Measurements from ENCODE around the gene RNF7.
A peak's percentile ranks its signal among the peaks of the same experiment; 100 is the strongest.
"Not testable (repeated sequence)": the region's sequence is repeated elsewhere in the genome, so short reads cannot be mapped to it uniquely, and the experiment has no call there.

Gene RNF7

DNA sequence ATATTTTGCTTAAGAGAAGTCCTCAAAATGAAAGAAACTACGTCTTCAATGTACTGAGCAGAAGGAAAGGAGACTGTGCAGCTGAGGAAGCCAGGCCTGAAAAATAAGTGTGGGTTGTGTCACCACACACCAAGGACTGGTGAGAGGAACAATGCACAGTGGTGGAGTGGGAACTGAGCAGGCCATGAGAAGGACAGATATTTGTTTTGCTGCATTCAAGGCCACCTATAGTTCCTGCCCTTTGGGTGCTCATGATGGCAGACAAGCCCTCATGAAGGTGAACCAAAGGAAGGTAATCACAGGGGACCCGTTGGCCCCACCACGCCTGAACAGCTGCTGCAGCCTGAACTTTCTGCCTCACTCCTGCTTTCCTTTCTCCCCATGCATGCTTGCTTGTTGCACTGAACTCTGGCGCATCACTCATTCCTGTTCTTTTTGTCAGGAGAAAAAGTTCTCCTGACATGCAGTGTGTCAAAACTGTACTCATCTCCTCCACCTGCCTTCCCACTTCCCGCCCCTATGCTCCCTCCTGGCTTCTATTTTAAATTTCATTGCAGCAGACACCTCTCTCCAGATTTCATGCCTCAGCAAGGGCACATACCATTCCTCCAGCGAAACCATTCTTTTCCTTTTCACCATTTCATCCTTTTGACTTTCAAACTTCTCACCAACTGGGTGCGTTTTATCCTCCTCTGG lies 2.2 kb upstream of the RNF7 start:
- no peak for DNase-seq (ENCODE audit: low read depth in 2 of 2)

DNA sequence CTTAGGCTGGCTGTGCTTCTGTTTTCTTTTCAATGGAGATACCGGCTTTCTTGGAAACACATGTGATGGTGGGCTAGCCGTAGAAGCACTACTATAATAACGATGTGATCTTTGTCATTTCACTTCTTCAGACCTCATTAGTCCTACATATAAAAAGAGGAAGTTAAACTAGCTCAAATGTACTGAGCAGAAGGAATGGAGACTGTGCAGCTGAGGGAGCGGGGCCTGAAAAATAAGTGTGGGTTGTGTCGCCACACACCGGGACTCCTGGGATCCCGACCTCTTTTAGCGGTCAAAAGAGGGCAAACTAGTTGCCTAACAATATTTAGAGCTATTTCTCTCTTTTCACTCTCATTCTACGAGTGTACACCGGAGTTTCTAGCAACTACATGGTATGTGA lies 1.0 kb upstream of the RNF7 start:
- DNase-seq (ENCODE audit: low read depth in 2 of 2), result no peak

DNA sequence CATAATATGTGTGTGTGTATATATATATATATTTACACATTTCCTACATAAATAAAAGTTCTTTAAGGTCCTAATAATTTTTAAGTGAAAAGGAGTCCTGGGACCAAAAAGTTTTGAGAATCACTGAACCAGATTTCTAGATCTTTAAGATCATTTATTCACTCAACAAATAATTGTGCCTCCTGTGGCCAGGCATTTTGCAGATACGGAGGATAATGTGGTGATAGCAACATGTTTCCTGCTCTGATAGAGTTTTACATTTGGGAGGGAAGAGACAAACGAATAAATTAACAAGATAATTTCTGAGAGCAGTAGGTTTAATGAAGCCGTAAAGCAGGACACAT lies 448 bp upstream of the RNF7 start:
- DNase-seq (ENCODE audit: low read depth in 2 of 2), result no peak

DNA sequence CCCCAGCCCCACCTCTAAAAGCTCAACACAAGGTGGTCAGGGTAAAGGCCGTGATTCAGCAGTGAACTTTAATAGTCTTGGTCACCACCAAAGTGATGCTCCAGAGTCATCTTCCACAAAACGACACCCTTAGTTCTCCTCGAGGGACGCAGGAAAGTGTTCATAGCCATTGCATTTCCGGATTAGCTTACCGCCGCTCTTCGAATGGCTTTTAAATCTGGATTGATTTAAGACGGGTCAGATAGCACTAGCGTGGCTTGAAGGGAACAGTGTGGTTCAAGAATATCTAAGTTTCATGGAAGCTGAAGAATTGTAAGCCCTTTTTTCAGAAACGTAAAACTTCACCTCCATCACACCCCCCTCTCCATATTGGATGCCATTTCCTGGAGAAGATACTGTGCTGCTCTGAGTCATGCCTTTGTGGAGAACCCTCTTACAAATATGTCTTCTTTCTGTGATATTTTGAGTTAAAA lies 829 bp downstream of the RNF7 start:
- DNase-seq (ENCODE audit: low read depth in 2 of 2), result peak in 1 of 2 donors; percentile 6

DNA sequence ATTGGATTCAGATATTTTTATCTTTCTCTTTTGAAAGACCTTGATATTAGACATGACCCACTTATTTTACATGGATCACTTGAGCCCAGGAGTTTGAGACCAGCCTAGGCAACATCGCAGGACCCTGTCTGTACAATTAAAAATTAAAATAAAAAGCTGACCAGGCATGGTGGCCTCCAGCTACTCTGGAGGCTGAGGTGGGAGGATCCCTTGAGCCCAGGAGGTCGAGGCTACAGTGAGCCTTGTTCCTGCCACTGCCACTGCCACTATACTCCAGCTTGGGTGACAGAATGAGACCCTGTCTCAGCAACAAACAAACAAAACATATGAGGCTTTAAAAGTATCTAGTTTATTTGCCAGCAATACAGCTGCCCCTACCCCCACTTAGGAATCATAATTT lies 1.6 kb downstream of the RNF7 start:
- no peak for DNase-seq (ENCODE audit: low read depth in 2 of 2)

DNA sequence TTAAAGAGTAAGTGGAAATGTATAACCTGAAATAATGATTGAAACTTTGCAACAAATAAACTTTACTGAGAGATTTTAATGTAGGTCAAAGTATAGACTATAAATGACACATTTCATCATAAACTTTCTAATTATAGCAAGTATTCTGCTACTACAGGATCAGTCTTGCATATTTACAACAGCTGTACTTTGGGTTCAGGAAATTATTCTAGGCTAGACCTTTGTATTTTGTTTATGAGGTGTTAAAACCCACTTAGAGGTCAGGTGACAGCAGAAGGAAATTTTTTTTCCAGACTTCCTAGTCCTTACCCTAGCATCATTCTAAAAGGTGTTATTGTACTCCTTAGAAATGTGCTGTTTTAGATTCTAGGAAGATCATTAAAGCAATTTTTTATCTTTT lies 2.3 kb downstream of the RNF7 start:
- no peak for DNase-seq (ENCODE audit: low read depth in 2 of 2)

DNA sequence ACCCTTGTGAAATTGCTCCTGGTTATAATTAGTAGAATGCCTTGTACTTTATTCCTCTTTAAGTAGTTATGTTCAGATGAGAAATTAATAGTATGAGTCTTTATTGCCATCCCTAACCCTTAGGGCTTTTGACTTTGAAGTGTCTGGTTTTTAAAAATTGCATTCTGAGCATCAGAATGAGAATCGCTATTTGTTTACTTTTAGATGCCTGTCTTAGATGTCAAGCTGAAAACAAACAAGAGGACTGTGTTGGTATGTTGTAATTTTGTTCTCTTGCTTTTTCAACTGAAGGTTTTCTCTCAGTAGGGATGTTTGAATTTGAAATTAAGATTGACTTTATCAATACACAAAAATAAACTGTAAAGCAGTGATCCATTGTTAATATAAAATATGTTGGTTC lies 5.2 kb downstream of the RNF7 start:
- DNase-seq (ENCODE audit: low read depth in 2 of 2), result no peak

DNA sequence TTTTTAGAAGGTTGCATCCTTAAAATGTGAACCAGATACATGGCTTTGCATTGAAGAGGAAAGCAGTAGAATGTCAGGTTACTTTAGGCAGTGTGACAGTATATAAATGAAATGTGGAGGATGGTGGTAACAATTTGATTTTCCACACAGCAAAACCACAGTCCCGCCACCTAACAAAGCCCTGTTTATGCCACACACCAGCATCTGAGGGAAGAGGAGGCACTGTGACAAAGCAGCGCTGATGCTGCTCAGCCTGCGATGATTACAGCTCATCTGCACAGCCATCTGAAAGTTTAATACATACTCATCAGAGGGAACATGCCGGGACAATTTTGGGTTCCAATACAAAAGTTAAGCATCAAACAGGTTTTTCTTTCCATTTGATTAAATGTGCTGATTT lies 8.9 kb downstream of the RNF7 start:
- no peak for DNase-seq (ENCODE audit: low read depth in 2 of 2)

DNA sequence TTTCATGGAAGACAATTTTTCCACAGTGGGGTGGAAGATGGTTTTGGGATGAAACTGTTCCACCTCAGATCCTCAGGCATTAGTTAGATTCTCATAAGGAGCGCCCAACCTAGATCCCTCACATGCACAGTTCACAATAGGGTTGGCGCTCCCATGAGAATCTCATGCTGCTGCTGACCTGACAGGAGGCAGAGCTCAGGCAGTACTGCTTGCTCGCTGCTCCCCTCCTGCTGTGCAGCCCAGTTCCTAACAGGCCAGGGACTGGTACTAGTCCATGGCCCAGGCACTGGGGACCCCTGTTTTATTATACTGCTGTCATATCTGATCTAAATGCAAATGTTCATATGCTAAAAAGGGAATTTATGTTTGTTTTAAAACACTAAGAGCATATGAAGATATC lies 15.3 kb downstream of the RNF7 start:
- no peak for DNase-seq (ENCODE audit: low read depth in 2 of 2)

DNA sequence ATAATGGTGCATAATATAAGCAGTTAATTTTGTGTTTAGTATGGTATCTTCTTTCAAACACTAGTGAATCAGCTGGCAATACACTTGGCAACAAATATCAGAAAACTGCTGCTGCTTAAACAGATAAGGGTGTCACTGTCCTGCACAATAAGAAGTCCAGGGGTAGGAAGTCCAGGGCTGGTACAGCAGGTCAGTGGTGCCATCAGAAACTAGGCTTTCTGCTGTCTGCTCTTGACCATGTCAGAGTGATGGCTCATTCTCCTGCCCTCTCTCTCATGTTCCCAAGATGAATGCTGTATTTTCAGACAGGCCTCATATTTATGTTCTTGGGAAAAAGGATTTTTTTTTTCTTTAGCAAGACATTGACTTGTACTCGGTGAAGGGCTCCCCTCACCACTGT lies 15.9 kb downstream of the RNF7 start:
- DNase-seq (ENCODE audit: low read depth in 2 of 2), result no peak

DNA sequence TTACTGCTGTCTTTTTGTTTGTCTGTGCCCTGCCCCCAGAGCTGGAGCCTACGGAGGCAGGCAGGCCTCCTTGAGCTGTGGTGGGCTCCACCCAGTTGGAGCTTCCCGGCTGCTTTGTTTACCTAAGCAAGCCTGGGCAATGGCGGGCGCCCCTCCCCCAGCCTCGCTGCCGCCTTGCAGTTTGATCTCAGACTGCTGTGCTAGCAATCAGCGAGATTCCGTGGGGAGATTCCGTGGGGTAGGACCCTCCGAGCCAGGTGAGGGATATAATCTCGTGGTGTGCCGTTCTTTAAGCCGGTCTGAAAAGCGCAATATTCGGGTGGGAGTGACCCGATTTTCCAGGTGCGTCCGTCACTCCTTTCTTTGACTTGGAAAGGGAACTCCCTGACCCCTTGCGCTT lies 24.5 kb downstream of the RNF7 start:
- DNase-seq (ENCODE audit: low read depth in 2 of 2), result not testable (repeated sequence)

DNA sequence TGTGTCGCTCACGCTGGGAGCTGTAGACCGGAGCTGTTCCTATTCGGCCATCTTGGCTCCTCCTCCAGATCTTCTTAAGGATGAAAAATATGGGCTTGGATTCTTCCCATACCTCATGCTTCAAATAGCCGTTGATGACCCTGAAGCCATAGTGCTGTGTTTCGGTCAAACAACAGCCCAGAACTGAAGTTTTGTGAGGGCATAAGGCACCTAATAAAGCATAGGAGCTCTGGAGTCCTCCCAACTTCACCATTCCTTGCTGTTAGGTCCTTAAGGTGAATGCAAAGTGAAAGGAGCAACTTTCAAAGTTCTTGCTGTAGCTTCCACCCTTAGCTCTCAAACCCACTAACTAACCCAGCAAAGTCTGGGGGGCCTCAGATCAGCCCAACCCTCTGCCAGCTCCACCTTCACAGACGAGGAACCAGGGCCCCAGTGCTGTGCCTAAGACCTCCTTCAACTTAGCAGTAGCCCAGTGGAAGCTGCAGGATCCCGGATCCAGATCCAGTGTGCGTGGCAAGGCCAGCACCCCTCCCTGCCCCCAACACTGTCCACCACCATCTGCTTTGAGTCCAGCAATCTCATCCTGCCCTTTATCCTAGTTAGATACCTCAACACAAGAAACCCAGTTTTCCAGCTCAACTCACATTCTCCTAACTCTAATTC lies 25.1 kb downstream of the RNF7 start, which contains the start of gene GRK7:
Gene GRK7, plus strand, starts transcription at position 321 of the 663 bp plus-strand sequence. CDS start 14,877 bp downstream, outside the sequence.
- DNase-seq (ENCODE audit: low read depth in 2 of 2), result no peak

DNA sequence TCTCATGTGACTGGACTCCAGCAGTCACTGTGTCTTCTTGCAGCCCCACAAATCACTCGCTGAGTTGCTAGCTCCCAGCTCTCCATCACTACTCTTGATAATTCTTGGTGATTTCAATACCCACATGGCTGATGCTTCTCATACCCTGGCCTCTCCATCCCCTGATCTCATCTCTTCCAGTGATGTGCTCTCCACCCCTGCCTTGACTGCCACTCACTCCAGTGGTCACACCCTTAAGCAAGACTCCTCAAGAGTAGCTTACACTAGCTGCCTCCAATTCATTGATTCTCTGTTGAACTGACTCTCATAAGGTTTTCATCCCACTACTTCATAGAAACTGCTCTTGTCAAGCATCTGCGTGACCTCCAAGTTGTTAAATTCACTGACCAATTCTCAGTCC lies 25.9 kb downstream of the RNF7 start:
- DNase-seq (ENCODE audit: low read depth in 2 of 2), result no peak

DNA sequence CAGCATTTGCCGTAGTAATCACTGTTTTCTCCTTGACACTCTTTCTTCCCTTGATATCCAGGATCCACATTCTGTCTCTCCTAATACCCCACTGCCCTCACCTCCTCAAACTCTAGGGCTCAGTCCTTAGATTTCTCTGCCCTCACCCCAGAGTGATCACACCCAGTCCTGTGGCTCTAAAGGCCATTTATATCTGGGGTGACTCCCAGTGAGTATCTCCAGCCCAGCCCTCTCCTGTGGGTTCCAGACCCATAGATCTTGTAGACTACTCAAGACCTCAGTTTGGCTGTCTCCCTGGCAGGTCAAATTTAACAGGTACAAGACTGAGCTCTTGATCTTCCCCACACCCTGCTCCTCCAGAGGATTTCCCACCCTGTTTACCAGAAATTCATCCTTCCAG lies 26.4 kb downstream of the RNF7 start:
- DNase-seq (ENCODE audit: low read depth in 2 of 2), result no peak

DNA sequence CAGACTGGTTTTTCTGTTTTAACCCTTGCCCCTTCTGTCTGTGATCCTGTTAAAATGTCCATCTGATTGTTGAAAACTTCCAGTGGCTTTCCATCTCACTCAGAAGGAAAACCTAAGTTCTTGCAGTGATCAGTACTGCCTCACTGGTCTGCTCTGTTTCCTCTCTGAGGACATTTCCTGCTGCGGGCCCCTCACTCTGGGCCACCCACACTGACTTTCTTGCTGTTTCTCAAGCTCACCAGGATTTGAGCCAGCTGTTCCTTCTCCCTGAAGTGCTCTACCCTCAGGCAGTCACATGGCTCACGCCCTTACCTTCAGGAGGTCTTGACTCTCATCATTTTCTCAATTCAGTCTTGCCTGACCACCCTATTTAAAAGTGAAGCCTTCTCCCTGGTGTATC lies 26.9 kb downstream of the RNF7 start:
- no peak for DNase-seq (ENCODE audit: low read depth in 2 of 2)

DNA sequence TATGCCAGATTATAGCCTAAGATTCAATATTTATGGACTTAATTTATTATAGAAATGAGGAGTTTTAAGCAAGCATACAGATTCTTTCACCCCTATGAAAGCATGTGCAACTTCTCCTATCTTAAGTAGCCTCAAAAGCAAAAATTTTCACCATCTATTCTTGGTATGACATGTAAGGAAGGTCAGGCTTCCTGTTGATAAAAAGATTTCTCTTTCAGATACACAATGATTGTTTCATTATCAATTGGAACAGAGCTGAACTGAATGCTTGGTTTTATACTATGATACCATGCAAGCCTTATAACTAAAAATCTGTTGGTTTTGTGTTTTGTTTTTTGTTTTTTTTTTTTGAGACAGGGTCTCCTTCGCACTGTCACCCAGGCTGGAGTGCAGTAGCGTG lies 29.0 kb downstream of the RNF7 start:
- no peak for DNase-seq (ENCODE audit: low read depth in 2 of 2)

DNA sequence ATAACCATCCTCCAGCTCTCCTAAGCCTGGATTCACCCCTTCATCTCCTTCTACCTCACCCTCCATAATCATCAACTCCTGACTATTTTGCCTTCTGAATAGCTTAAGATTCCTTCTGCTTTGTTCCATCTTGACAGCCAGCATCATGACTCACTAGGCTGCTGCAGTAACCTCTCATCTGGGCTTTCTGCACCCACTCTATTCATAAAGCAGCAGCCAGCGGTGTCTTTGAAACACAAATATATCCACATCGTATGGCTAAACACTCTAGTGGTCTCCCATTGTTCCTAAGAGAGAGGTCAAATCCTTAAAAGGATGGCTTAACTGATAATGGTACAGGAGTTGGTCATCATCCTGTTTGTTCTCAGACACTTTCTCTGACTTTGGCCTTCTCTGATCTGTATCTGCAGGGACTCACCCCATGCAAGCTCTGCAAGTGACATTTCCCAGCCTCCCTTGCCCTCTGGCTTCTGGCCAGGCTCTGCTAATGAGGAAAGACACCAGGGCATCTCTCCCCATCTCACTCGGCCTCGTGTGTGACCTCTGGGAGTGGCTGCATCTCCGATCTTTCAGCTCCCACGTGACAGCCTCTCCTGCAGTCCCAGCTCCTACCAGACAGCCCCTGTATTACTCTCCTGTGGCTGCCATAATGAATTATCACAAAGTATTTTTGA lies 31.3 kb downstream of the RNF7 start:
- no peak for DNase-seq (ENCODE audit: low read depth in 2 of 2)

DNA sequence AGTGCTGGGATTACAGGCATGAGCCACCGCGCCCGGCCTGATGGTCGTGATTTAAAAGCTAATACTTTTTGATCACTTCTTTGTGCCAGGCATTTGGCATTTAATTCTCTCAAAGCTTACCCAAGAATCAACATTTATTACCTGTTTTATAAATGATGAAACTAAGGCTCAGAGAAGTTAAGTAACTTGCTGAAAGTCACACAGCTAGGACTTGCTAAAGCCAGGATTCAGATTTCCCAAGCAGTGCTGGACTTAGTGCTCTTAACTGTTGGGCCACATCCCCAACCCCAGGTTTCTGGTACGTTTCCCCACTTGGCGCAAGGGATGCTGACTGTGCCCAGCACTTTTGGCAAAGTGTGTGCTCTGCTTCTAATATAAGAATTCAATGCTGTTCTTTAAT lies 35.6 kb downstream of the RNF7 start:
- DNase-seq (ENCODE audit: low read depth in 2 of 2), result no peak

DNA sequence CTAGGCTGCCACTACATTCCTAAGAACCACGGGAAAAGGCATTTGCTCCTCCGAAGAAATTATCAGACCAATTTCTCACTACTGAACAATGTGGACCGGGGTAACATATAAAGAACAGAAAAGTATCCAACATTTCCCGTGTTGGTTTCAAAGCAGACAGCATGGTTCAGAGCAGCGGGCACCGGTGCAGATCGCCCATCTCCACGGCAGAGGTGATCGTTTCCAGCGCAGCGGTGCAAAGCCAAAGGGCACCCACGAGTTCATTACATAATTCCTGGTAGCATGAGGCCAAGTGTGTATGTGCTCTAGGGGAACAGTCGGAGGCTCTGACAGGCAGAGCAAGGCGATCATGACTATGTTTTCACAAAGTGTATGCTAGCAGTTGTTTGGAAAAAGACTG lies 38.3 kb downstream of the RNF7 start:
- no peak for DNase-seq (ENCODE audit: low read depth in 2 of 2)

DNA sequence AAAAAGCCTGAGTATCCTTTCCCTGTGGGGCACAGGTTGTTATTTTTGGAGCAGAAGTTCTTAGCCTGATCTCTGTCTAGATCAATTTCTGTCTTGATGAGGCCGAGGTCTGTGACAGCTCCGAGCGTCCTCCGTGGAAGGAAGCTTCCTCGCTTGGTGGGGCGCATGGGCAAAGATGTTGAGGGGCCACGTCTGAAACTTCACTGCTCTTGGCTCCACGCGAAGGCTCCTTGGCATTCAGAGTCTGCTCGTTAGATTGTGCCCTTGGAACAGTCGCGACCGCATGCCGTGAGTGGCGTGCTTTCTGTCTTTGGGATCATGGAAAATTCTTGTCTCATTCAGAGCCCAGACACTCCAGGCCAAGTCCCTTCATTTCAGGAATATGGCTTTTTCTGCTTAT lies 38.8 kb downstream of the RNF7 start:
- DNase-seq (ENCODE audit: low read depth in 2 of 2), result no peak

DNA sequence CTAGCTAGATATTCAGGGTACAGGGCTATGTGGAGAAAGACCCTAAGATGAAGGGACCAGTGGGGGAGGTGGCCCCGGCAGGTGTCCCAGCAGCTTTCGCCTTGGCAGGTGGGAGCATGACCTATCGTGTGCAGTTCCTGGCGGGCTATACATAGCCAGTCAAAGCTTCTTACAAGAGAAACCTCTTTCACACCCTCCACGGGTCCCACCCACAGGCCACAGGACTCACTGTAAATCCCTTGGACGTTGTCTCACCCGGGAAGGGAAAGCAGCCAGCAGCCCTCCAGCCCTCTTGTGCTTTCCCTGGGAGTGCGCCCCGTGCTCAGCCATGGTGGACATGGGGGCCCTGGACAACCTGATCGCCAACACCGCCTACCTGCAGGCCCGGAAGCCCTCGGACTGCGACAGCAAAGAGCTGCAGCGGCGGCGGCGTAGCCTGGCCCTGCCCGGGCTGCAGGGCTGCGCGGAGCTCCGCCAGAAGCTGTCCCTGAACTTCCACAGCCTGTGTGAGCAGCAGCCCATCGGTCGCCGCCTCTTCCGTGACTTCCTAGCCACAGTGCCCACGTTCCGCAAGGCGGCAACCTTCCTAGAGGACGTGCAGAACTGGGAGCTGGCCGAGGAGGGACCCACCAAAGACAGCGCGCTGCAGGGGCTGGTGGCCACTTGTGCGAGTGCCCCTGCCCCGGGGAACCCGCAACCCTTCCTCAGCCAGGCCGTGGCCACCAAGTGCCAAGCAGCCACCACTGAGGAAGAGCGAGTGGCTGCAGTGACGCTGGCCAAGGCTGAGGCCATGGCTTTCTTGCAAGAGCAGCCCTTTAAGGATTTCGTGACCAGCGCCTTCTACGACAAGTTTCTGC lies 40.1 kb downstream of the RNF7 start:
- no peak for DNase-seq (ENCODE audit: low read depth in 2 of 2)

DNA sequence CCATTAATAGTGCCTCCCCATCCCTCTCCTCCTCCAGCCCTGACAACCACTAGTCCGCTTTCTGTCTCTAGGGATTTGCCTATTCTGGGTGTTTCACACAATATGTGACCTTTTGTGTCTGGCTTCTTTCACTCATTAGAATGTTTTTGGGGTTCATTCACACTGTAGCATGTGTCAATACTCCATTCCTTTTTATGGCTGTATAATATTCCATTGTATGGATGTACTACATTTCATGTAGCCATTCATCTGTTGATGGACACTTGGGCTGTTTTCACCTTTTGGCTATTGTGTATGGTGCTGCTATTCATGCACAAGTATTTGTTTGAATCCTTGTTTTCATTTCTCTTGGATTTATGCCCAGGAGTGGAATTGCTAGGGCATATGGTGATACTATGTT lies 41.6 kb downstream of the RNF7 start:
- no peak for DNase-seq (ENCODE audit: low read depth in 2 of 2)
